KMS-11 (cell line): ENCODE data around the gene AMER1.

Experiments
- H2AFZ ChIP-seq: fragments of 200-600 bp; sonication (generic); 2 replicates; pipeline ENCODE4 v1.6.1; 2016; ENCODE audit warnings: antibody characterized with exemption, mixed run types, low read depth
- H3K27ac ChIP-seq: fragments of 200-600 bp; sonication (generic); 2 replicates; pipeline ENCODE4 v1.6.1; 2016; ENCODE audit warnings: mild to moderate bottlenecking, mixed run types
- H3K27me3 ChIP-seq: fragments of 200-600 bp; sonication (generic); 2 replicates; pipeline ENCODE4 v1.6.1; 2017; ENCODE audit warnings: mild to moderate bottlenecking, low read depth, mixed run types, moderate library complexity; ENCODE audit not compliant: insufficient read depth
- H3K36me3 ChIP-seq: fragments of 200-600 bp; sonication (generic); 2 replicates; pipeline ENCODE4 v1.6.1; 2017; ENCODE audit warnings: mild to moderate bottlenecking, mixed run types; ENCODE audit not compliant: insufficient read depth
- H3K4me1 ChIP-seq: fragments of 200-600 bp; sonication (generic); 2 replicates; pipeline ENCODE4 v1.6.1; 2016; ENCODE audit warnings: mild to moderate bottlenecking, low read depth, mixed run types; ENCODE audit not compliant: poor library complexity, severe bottlenecking
- H3K4me2 ChIP-seq: fragments of 200-600 bp; sonication (generic); 2 replicates; pipeline ENCODE4 v1.7.0; 2016; ENCODE audit warnings: mild to moderate bottlenecking, mixed run types
- H3K4me3 ChIP-seq: fragments of 200-600 bp; sonication (generic); IDR thresholded peaks from 2 replicates; pipeline ENCODE4 v1.6.1; 2017; ENCODE audit warnings: low read depth, low read length, mixed read lengths; ENCODE audit not compliant: insufficient read depth
- H3K79me2 ChIP-seq: fragments of 200-600 bp; sonication (generic); 2 replicates; pipeline ENCODE4 v1.6.1; 2016; ENCODE audit warnings: low read depth, mixed run types; ENCODE audit not compliant: insufficient read depth
- H3K9ac ChIP-seq: fragments of 200-600 bp; sonication (generic); 2 replicates; pipeline ENCODE4 v1.6.1; 2016; ENCODE audit warnings: mild to moderate bottlenecking, mixed run types
- H4K20me1 ChIP-seq: fragments of 200-600 bp; sonication (generic); 2 replicates; pipeline ENCODE4 v1.6.1; 2016; ENCODE audit warnings: mild to moderate bottlenecking, mixed run types; ENCODE audit not compliant: insufficient read depth
- CTCF ChIP-seq: fragments of 200-600 bp; sonication (generic); conservative IDR thresholded peaks from 2 replicates; pipeline ENCODE4 v1.6.1; 2017; ENCODE audit warnings: low read depth, mild to moderate bottlenecking, antibody characterized with exemption, low read length, moderate library complexity, mixed read lengths

The AMER1 gene

GRCh38 chrX:64151911-64152310 lies 53.6 kb downstream of the AMER1 start:
- H3K4me2 ChIP-seq = no peak overlapping the region
- no peak for TF ChIP-seq CTCF
- H2AFZ ChIP-seq = no peak overlapping the region
- H3K36me3 ChIP-seq = no peaks in the 10 kb centered on the region
- H4K20me1 ChIP-seq = no peaks in the 10 kb centered on the region
- no peak overlapping the region for H3K4me3 ChIP-seq
- no peak overlapping the region for H3K9ac ChIP-seq
- no peak overlapping the region for H3K27ac ChIP-seq
- H3K4me1 ChIP-seq = no peaks in the 10 kb centered on the region
- no peaks in the 10 kb centered on the region for H3K27me3 ChIP-seq
- H3K79me2 ChIP-seq = no peaks in the 10 kb centered on the region

GRCh38 chrX:64150775-64151174 lies 54.7 kb downstream of the AMER1 start:
- H3K36me3 ChIP-seq = no peaks in the 10 kb centered on the region
- H3K4me3 ChIP-seq = no peak overlapping the region
- no peaks in the 10 kb centered on the region for H3K79me2 ChIP-seq
- no peaks in the 10 kb centered on the region for H3K27me3 ChIP-seq
- H3K9ac ChIP-seq = no peak overlapping the region
- H3K4me1 ChIP-seq = no peaks in the 10 kb centered on the region
- no peak for TF ChIP-seq CTCF
- H3K27ac ChIP-seq = no peak overlapping the region
- no peak overlapping the region for H2AFZ ChIP-seq
- no peaks in the 10 kb centered on the region for H4K20me1 ChIP-seq
- no peak overlapping the region for H3K4me2 ChIP-seq
